ENCODE measurements around the gene DLEC1.
A peak's percentile ranks its signal among the peaks of the same experiment; 100 is the strongest.

The DLEC1 gene

DNA sequence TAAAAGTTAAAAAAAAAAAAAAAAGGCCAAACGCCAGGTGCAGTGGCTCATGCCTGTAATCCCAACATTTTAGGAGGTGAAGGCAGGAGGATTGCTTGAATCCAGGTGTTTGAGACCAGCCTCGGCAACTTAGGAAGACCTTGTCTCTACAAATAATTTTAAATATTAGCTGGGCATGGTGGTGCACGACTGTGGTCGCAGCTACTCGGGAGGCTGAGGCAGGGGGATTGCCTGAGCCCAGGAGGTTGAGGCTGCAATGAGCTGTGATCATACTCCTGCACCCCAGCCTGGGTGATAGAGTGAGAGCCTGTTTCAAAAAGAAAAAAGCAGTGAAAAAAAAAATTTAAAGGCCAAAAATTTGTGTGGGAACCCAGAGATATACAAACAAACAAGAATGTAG lies 2.7 kb upstream of the DLEC1 start:
- no peaks in the 10 kb centered on the region for H3K9me3 ChIP-seq (ENCODE audit: severe bottlenecking)
- ATAC-seq (ENCODE audit: low read depth) (no peak), DNase-seq (ENCODE audit: low spot score) (no peak)
- H3K27me3 ChIP-seq (ENCODE audit: insufficient read depth, poor library complexity, severe bottlenecking), result no peaks in the 10 kb centered on the region
- H3K4me1 ChIP-seq (ENCODE audit: insufficient read depth, poor library complexity, severe bottlenecking), result peaks cover 19% of the 10 kb centered on the region
- no peak for TF ChIP-seq CTCF (IDR thresholded peaks at IDR 0.05; ENCODE audit: poor library complexity, severe bottlenecking)
- H3K27ac ChIP-seq (ENCODE audit: poor library complexity, severe bottlenecking), result no peak overlapping the region
- H3K4me3 ChIP-seq (ENCODE audit: severe bottlenecking), result no peak overlapping the region
- no peaks in the 10 kb centered on the region for H3K36me3 ChIP-seq (ENCODE audit: low read depth)

DNA sequence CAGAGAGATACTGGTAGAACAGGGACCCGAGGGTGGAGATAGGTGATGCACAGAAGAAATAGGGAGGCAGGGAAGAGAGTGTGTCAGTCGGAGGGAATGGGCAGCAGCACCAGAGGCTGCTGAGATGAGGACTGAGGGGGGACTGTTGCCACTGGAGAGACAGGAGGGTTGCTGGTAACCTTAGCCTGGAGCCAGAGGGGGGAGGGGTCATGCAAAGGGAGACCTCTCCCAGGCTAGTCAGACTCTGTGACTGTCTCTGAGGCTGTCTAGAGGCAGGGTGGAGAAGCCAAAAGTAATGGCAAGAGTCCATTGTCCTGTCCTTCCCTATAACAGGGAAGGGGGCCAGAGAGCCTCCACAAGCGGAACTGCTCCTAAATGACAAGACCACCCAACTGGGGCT lies 2.1 kb upstream of the DLEC1 start:
- ATAC-seq (ENCODE audit: low read depth) (no peak), DNase-seq (ENCODE audit: low spot score) (no peak)
- H3K4me3 ChIP-seq (ENCODE audit: severe bottlenecking), result no peak overlapping the region
- H3K4me1 ChIP-seq (ENCODE audit: insufficient read depth, poor library complexity, severe bottlenecking), result peaks cover 15% of the 10 kb centered on the region
- no peaks in the 10 kb centered on the region for H3K9me3 ChIP-seq (ENCODE audit: severe bottlenecking)
- no peak overlapping the region for H3K27ac ChIP-seq (ENCODE audit: poor library complexity, severe bottlenecking)
- H3K36me3 ChIP-seq (ENCODE audit: low read depth), result no peaks in the 10 kb centered on the region
- TF ChIP-seq CTCF (IDR thresholded peaks at IDR 0.05; ENCODE audit: poor library complexity, severe bottlenecking), result no peak
- H3K27me3 ChIP-seq (ENCODE audit: insufficient read depth, poor library complexity, severe bottlenecking), result no peaks in the 10 kb centered on the region

DNA sequence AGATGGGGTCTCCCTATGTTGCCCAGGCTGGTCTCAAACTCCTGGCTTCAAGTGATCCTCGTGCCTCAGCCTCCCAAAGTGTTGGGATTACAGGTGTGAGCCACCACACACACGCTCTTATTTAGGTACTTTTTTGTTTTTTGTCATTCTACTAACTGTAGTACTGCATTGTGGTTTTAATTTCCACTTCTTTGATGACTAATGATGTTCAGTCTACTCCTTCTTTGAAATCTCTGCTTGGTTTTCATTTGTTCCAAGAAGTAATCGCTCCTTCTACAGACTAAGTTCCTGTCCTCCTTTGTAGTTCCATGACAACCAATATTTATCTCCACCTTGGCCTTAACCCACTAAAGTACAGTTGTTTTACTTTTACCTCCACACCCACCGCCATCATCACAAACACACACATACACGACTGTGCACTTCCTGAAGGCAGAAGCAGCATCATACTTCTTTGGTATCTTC lies 529 bp upstream of the DLEC1 start:
- Histone ChIP-seq H3K9me3 (ENCODE audit: severe bottlenecking) (no peaks in the 10 kb centered on the region), H3K36me3 (ENCODE audit: low read depth) (no peaks in the 10 kb centered on the region), H3K4me3 (ENCODE audit: severe bottlenecking) (no peak overlapping the region), H3K4me1 (ENCODE audit: insufficient read depth, poor library complexity, severe bottlenecking) (peaks cover 15% of the 10 kb centered on the region), H3K27ac (ENCODE audit: poor library complexity, severe bottlenecking) (no peak overlapping the region), H3K27me3 (ENCODE audit: insufficient read depth, poor library complexity, severe bottlenecking) (no peaks in the 10 kb centered on the region)
- ATAC-seq (ENCODE audit: low read depth) (no peak), DNase-seq (ENCODE audit: low spot score) (no peak)
- no peak for TF ChIP-seq CTCF (IDR thresholded peaks at IDR 0.05; ENCODE audit: poor library complexity, severe bottlenecking)

GRCh38 chr3:38039899-38040261 lies 872 bp downstream of the DLEC1 start:
- Histone ChIP-seq H3K27me3 (ENCODE audit: insufficient read depth, poor library complexity, severe bottlenecking) (no peaks in the 10 kb centered on the region), H3K4me1 (ENCODE audit: insufficient read depth, poor library complexity, severe bottlenecking) (peaks cover 15% of the 10 kb centered on the region), H3K9me3 (ENCODE audit: severe bottlenecking) (no peaks in the 10 kb centered on the region), H3K36me3 (ENCODE audit: low read depth) (no peaks in the 10 kb centered on the region), H3K4me3 (ENCODE audit: severe bottlenecking) (no peak overlapping the region), H3K27ac (ENCODE audit: poor library complexity, severe bottlenecking) (no peak overlapping the region)
- TF ChIP-seq CTCF (IDR thresholded peaks at IDR 0.05; ENCODE audit: poor library complexity, severe bottlenecking), result no peak
- DNase-seq (ENCODE audit: low spot score), result no peak
- ATAC-seq (ENCODE audit: low read depth), result peak; percentile 57; the same call in 2 of the 3 replicates

DNA sequence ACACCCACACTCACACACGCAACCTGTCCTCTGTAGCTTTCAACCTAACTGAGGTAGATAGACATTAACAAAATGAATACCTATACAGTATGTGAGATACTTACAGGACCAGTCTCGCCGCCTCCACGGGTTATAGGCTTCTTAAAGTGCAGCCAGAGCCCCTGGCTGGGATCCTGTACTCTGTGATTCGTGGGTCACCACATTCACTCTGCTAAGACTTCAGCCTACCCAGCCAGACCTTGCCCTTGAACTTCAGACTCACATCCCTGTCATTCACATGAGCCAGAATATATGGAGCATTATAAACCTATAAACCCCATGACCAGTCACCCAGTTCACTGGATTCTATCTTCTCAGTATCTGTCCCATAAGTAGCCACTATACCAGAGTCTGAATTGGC lies 1.4 kb downstream of the DLEC1 start:
- ATAC-seq (ENCODE audit: low read depth), result no peak
- Histone ChIP-seq H3K9me3 (ENCODE audit: severe bottlenecking) (no peaks in the 10 kb centered on the region), H3K4me1 (ENCODE audit: insufficient read depth, poor library complexity, severe bottlenecking) (peaks cover 15% of the 10 kb centered on the region), H3K36me3 (ENCODE audit: low read depth) (no peaks in the 10 kb centered on the region), H3K27ac (ENCODE audit: poor library complexity, severe bottlenecking) (no peak overlapping the region), H3K27me3 (ENCODE audit: insufficient read depth, poor library complexity, severe bottlenecking) (no peaks in the 10 kb centered on the region), H3K4me3 (ENCODE audit: severe bottlenecking) (no peak overlapping the region)
- TF ChIP-seq CTCF (IDR thresholded peaks at IDR 0.05; ENCODE audit: poor library complexity, severe bottlenecking), result no peak
- DNase-seq (ENCODE audit: low spot score), result no peak
